OCI-LY1 (cell line): ENCODE data around the gene NME5.

Experiments used
- EZH2 ChIP-seq: fragments of 200-600 bp; sonication (generic), shearing (Covaris generic); IDR thresholded peaks from 2 replicates; pipeline ENCODE4 v1.8.0; 2017; ENCODE audit warnings: borderline replicate concordance, mixed run types, mild to moderate bottlenecking, antibody characterized with exemption, low read length, moderate library complexity, mixed read lengths
- TF ChIP-seq, protein P1 (sequence below): fragments of 200-600 bp; sonication (generic), shearing (Covaris generic); IDR thresholded peaks from 2 replicates; pipeline ENCODE4 v1.5.1; 2017; ENCODE audit warnings: mild to moderate bottlenecking, antibody characterized with exemption, low read length, moderate library complexity, mixed read lengths

DNA sequence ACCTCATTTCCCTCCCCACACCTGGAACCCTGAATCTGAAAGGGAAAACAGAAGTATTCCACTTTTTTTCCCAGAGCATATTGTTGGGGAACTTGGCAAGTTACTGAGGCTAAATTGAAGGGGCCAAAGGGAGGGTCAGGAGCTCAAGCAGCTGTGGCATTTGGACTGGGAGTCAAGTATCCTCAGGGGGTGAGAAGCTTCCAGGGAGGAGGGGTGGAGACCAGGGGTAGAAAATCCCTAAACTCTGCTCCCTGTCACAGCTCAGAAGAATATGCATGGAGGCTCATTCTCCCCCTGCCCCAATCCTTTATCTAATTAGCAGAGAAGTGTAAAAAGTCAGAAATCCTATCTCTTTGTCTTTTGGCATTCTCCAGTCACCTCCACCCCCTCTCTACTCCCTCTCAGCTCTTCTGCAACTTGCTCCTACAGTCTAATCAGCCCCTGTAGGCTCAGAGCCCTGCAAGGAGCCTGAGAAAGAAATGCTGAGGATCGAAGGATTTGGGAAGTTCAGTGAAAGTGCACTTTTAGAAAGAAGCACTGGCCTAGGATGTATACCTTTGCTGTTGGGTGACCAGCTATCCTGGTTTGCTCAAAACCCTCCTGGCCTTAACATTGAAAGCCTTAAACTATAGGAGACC is 61.1 kb downstream of the NME5 start:
- TF ChIP-seq, protein P1, sequence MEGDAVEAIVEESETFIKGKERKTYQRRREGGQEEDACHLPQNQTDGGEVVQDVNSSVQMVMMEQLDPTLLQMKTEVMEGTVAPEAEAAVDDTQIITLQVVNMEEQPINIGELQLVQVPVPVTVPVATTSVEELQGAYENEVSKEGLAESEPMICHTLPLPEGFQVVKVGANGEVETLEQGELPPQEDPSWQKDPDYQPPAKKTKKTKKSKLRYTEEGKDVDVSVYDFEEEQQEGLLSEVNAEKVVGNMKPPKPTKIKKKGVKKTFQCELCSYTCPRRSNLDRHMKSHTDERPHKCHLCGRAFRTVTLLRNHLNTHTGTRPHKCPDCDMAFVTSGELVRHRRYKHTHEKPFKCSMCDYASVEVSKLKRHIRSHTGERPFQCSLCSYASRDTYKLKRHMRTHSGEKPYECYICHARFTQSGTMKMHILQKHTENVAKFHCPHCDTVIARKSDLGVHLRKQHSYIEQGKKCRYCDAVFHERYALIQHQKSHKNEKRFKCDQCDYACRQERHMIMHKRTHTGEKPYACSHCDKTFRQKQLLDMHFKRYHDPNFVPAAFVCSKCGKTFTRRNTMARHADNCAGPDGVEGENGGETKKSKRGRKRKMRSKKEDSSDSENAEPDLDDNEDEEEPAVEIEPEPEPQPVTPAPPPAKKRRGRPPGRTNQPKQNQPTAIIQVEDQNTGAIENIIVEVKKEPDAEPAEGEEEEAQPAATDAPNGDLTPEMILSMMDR: no peak
- no peak for TF ChIP-seq EZH2
